ENCODE measurements around the gene BCAS3. TPM values are rescaled to one million over a fixed set of nuclear protein-coding genes. Genes with fewer than 3 reads are reported as not detected.

BCAS3 gene
- total RNA-seq, 1 donor from 2014 or later, result 38.1 TPM

DNA sequence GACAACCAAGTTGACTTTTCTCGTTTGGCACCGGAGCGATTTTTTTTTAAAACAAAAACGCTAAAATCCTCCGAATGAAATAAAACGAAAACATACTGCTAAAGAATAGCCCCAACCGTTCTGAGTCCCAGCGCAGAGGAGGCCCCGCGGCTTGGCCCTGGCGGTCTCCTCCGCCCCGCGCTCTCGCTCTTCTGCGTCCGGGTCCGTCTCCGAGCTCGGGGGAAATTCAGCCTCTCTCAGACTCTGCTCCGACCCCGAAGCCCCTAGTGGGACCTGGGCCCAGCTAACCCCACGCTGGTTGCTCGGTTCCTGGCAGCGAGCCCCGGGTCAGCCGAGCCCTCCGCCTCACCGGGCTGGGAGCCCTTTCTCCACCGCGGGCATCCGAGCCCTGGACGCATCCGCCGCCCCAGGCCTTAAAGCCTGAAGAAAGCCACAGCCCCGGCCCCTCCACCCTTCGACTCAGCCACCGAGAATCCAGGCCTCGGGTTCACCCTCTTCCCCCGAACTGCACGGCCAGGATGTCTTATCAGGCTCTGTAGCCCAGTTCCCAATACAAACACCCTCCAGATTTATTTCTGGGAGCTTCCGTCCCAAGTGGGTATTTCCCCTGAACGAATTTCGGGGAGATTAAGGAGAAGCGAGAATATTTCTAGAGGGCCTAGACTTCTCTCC, 723.2 kb downstream of the BCAS3 start:
- peak overlapping the region; percentile 25 for H3K4me3 Mint-ChIP-seq (ENCODE audit: unreplicated experiment)
- H3K27me3 Mint-ChIP-seq (ENCODE audit: unreplicated experiment), result peaks cover 39% of the 10 kb centered on the region
- H3K4me1 Mint-ChIP-seq (ENCODE audit: unreplicated experiment), result peaks cover 18% of the 10 kb centered on the region
- H3K9me3 Mint-ChIP-seq (ENCODE audit: unreplicated experiment), result no peaks in the 10 kb centered on the region
- H3K36me3 Mint-ChIP-seq (ENCODE audit: low read depth, unreplicated experiment), result peaks cover 5% of the 10 kb centered on the region
- H3K27ac Mint-ChIP-seq (ENCODE audit: unreplicated experiment), result no peak overlapping the region
- DNase-seq (ENCODE audit: low spot score), result no peak
- TF ChIP-seq, protein P1, sequence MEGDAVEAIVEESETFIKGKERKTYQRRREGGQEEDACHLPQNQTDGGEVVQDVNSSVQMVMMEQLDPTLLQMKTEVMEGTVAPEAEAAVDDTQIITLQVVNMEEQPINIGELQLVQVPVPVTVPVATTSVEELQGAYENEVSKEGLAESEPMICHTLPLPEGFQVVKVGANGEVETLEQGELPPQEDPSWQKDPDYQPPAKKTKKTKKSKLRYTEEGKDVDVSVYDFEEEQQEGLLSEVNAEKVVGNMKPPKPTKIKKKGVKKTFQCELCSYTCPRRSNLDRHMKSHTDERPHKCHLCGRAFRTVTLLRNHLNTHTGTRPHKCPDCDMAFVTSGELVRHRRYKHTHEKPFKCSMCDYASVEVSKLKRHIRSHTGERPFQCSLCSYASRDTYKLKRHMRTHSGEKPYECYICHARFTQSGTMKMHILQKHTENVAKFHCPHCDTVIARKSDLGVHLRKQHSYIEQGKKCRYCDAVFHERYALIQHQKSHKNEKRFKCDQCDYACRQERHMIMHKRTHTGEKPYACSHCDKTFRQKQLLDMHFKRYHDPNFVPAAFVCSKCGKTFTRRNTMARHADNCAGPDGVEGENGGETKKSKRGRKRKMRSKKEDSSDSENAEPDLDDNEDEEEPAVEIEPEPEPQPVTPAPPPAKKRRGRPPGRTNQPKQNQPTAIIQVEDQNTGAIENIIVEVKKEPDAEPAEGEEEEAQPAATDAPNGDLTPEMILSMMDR (IDR thresholded peaks at IDR 0.05; ENCODE audit: unreplicated experiment), result no peak

GRCh38 chr17:61401389-61402072, 723.9 kb downstream of the BCAS3 start:
- Mint-ChIP-seq H3K36me3 (ENCODE audit: low read depth, unreplicated experiment) (peaks cover 5% of the 10 kb centered on the region), H3K27ac (ENCODE audit: unreplicated experiment) (no peak overlapping the region), H3K4me1 (ENCODE audit: unreplicated experiment) (peaks cover 18% of the 10 kb centered on the region), H3K4me3 (ENCODE audit: unreplicated experiment) (no peak overlapping the region), H3K27me3 (ENCODE audit: unreplicated experiment) (peaks cover 45% of the 10 kb centered on the region), H3K9me3 (ENCODE audit: unreplicated experiment) (no peaks in the 10 kb centered on the region)
- TF ChIP-seq, protein P1 (IDR thresholded peaks at IDR 0.05; ENCODE audit: unreplicated experiment), result no peak
- DNase-seq (ENCODE audit: low spot score), result no peak

DNA sequence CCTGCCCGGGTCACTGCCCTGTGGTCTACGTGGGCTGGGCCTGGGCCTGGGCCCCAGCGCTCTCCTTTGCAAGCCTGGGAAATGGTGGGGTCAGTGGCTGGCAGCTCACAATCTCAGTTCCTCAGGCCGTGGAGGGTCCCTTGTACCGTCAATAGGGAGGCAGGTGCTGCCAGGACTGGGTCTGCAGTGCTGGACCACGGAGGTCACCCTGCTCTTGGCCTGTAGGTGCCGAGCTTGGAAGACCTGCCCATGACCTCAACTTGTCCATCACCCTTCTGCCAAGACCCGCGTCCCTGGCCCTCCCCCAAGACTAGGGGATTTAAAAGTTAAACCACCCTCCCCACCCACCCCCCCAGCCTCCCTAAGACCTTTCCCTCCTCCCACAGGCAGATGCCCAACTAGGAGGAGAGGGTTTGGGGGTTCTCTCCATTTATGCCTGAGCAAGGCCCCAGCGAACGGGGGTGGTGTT, 724.5 kb downstream of the BCAS3 start:
- Mint-ChIP-seq H3K27ac (ENCODE audit: unreplicated experiment) (no peak overlapping the region), H3K36me3 (ENCODE audit: low read depth, unreplicated experiment) (peaks cover 5% of the 10 kb centered on the region), H3K4me3 (ENCODE audit: unreplicated experiment) (no peak overlapping the region), H3K4me1 (ENCODE audit: unreplicated experiment) (peaks cover 18% of the 10 kb centered on the region), H3K27me3 (ENCODE audit: unreplicated experiment) (peaks cover 48% of the 10 kb centered on the region), H3K9me3 (ENCODE audit: unreplicated experiment) (no peaks in the 10 kb centered on the region)
- no peak for DNase-seq (ENCODE audit: low spot score)
- TF ChIP-seq, protein P1 (IDR thresholded peaks at IDR 0.05; ENCODE audit: unreplicated experiment), result no peak

GRCh38 chr17:61402978-61403800, 725.5 kb downstream of the BCAS3 start:
- Mint-ChIP-seq H3K4me3 (ENCODE audit: unreplicated experiment) (peak overlapping the region; percentile 77), H3K27ac (ENCODE audit: unreplicated experiment) (peak overlapping the region; percentile 57)

More at GRCh38 chr17:61402978-61403800, 725.5 kb downstream of the BCAS3 start:
- Mint-ChIP-seq H3K27me3 (ENCODE audit: unreplicated experiment) (peaks cover 48% of the 10 kb centered on the region), H3K4me1 (ENCODE audit: unreplicated experiment) (peaks cover 11% of the 10 kb centered on the region), H3K9me3 (ENCODE audit: unreplicated experiment) (no peaks in the 10 kb centered on the region), H3K36me3 (ENCODE audit: low read depth, unreplicated experiment) (peaks cover 8% of the 10 kb centered on the region)
- DNase-seq (ENCODE audit: low spot score), result no peak
- TF ChIP-seq, protein P1 (IDR thresholded peaks at IDR 0.05; ENCODE audit: unreplicated experiment), result no peak
